Astrocyte of the hippocampus (primary cell): Measurements from ENCODE around the gene COBL.
"Not testable (repeated sequence)": the region's sequence is repeated elsewhere in the genome, so short reads cannot be mapped to it uniquely, and the experiment has no call there.

ENCODE experiments used
- DNase-seq: peaks from one replicate; pipeline ENCODE4 v3.0.0; 2011; ENCODE audit warnings: low read depth, low spot score

The COBL gene

GRCh38 chr7:51007551-51008505 lies 308.8 kb downstream of the COBL start:
- DNase-seq = no peak

- no peak for DNase-seq
Observed at GRCh38 chr7:51006483-51007235, 309.9 kb downstream of the COBL start.

GRCh38 chr7:51005074-51005473 lies 311.5 kb downstream of the COBL start:
- DNase-seq = no peak

- DNase-seq = no peak
Observed at GRCh38 chr7:51000956-51001355, 315.7 kb downstream of the COBL start.

- no peak for DNase-seq
Observed at GRCh38 chr7:50994753-50995319, 321.8 kb downstream of the COBL start.

GRCh38 chr7:50990214-50990613 lies 326.4 kb downstream of the COBL start:
- DNase-seq = not testable (repeated sequence)

GRCh38 chr7:50988988-50989387 lies 327.6 kb downstream of the COBL start:
- no peak for DNase-seq

GRCh38 chr7:50988465-50988864 lies 328.1 kb downstream of the COBL start:
- no peak for DNase-seq

- no peak for DNase-seq
Observed at GRCh38 chr7:50985096-50985495, 331.5 kb downstream of the COBL start.

- no peak for DNase-seq
Observed at GRCh38 chr7:50983850-50984249, 332.8 kb downstream of the COBL start.

GRCh38 chr7:50982626-50983025 lies 334.0 kb downstream of the COBL start:
- DNase-seq = no peak

- no peak for DNase-seq
Observed at GRCh38 chr7:50981743-50982142, 334.9 kb downstream of the COBL start.

GRCh38 chr7:50980411-50980810 lies 336.2 kb downstream of the COBL start:
- no peak for DNase-seq

GRCh38 chr7:50978633-50979215 lies 337.9 kb downstream of the COBL start:
- peak; percentile 69 for DNase-seq

GRCh38 chr7:50977421-50977820 lies 339.2 kb downstream of the COBL start:
- DNase-seq = no peak

- no peak for DNase-seq
Observed at GRCh38 chr7:50976064-50976463, 340.5 kb downstream of the COBL start.

GRCh38 chr7:50974240-50974639 lies 342.4 kb downstream of the COBL start:
- no peak for DNase-seq

GRCh38 chr7:50973814-50974213 lies 342.8 kb downstream of the COBL start:
- no peak for DNase-seq

- DNase-seq = no peak
Observed at GRCh38 chr7:50970092-50970491, 346.5 kb downstream of the COBL start.
